WERI-Rb-1 (cell line): ENCODE measurements around the gene MGLL.

Experiments used
- DNase-seq: peaks from one replicate; pipeline ENCODE4 v3.0.0-alpha.2; 2020
- H3K27ac ChIP-seq: fragments of 250-450 bp; sonication (Bioruptor Pico); 2 replicates; pipeline ENCODE4 v1.5.1; 2020; ENCODE audit warnings: mild to moderate bottlenecking, moderate library complexity
- H3K27me3 ChIP-seq: fragments of 250-450 bp; sonication (Bioruptor Pico); 2 replicates; pipeline ENCODE4 v1.5.1; 2021; ENCODE audit warnings: mild to moderate bottlenecking, low read depth, moderate library complexity; ENCODE audit not compliant: insufficient read depth, severe bottlenecking
- H3K36me3 ChIP-seq: fragments of 250-450 bp; sonication (Bioruptor Pico); 2 replicates; pipeline ENCODE4 v1.5.1; 2020; ENCODE audit warnings: mild to moderate bottlenecking, moderate library complexity
- H3K4me3 ChIP-seq: 2 replicates; pipeline ENCODE4 v1.5.1; 2011; ENCODE audit warnings: low read depth, mild to moderate bottlenecking, control low read depth, low read length
- H3K9me3 ChIP-seq: fragments of 250-450 bp; sonication (Bioruptor Pico); 2 replicates; pipeline ENCODE4 v1.5.1; 2021; ENCODE audit warnings: mild to moderate bottlenecking, moderate library complexity; ENCODE audit not compliant: severe bottlenecking
- TF ChIP-seq, protein P1 (sequence below): IDR thresholded peaks from 2 replicates; pipeline ENCODE4 v1.5.1; 2011; ENCODE audit warnings: low read depth, mild to moderate bottlenecking, control low read depth, inconsistent platforms, low read length

The MGLL gene

DNA sequence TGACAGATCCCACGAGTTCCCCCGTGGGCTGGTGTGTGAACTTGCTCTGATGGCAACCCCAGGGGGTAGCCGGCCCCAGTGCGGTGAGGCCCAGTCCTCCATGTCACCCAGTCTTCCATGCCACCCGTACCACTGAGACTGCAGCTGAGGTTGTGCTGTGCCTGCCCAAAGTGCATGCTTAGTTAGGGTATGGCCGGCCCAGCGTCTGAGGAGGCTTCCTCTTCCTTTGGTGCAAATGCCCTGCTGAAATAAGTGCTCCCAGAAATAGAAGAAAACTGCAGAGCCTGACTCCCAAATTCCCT lies 31.5 kb downstream of the MGLL start:
- peaks cover 2% of the 10 kb centered on the region for H3K9me3 ChIP-seq
- H3K36me3 ChIP-seq, result no peaks in the 10 kb centered on the region
- no peaks in the 10 kb centered on the region for H3K27me3 ChIP-seq
- no peak overlapping the region for H3K4me3 ChIP-seq
- DNase-seq, result no peak
- H3K27ac ChIP-seq, result no peak overlapping the region
- TF ChIP-seq, protein P1, sequence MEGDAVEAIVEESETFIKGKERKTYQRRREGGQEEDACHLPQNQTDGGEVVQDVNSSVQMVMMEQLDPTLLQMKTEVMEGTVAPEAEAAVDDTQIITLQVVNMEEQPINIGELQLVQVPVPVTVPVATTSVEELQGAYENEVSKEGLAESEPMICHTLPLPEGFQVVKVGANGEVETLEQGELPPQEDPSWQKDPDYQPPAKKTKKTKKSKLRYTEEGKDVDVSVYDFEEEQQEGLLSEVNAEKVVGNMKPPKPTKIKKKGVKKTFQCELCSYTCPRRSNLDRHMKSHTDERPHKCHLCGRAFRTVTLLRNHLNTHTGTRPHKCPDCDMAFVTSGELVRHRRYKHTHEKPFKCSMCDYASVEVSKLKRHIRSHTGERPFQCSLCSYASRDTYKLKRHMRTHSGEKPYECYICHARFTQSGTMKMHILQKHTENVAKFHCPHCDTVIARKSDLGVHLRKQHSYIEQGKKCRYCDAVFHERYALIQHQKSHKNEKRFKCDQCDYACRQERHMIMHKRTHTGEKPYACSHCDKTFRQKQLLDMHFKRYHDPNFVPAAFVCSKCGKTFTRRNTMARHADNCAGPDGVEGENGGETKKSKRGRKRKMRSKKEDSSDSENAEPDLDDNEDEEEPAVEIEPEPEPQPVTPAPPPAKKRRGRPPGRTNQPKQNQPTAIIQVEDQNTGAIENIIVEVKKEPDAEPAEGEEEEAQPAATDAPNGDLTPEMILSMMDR, result no peak

DNA sequence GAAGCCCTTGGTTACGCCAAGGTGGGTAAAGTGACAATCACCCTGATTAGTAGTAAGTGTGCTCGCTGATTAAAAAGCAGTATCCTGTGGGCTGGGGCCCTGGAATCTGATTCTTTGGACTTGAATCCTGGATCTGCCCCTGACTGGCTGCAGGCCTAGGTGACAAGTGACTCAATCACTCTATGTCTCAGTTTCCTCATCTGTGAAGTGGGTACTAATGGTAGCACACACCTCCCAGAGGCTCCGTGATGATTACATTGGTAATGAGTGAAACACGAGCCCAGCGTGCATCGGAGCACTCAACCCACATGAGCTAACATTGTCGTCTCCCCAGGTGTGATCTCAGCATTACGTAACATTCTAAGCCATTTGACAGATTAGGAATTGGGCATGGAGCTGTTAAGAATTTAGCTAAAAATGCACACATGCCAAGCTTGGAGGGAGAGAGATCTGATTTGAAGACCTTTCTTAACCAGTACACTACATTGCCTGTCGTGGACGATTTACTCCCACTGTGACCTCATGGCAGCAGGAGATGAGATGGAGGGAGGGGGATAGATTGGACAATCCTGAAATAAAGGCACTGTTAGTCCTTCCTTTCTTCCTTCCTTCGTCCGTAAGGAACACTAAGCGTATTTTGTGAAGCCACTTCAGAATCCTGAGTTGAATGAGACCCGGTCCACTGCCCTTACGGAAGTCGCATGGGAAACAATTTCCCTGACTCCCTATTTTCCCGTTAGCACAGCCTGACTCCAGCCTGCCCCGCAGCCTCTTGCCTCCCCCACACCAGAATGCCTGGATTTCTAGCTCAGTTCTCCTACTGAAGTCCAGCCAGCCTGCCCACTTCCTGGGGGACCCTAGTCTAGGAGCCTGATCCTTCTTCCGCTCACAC lies 32.1 kb downstream of the MGLL start:
- DNase-seq, result no peak
- Histone ChIP-seq H3K4me3 (no peak overlapping the region), H3K36me3 (no peaks in the 10 kb centered on the region), H3K9me3 (peaks cover 2% of the 10 kb centered on the region), H3K27me3 (no peaks in the 10 kb centered on the region), H3K27ac (no peak overlapping the region)
- TF ChIP-seq, protein P1, result no peak

DNA sequence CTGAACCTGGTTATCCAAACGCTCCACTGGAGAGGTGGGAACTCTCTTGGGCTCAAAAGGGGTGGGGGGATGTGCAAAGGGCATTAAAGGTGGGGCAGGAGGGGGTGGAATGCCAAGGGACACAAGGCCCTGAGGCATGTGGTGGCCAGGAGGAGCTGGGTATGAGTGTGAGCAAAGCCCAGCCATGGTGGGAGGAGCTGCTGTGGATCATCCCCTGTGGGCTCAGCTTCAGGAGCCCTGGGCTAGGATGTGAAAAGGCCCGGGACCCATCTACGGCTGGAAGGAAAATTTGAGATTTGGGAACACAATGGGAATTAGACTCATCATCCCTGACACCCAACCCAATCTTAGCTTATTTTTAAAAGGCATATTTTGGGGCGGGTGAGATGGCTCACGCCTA lies 33.3 kb downstream of the MGLL start:
- DNase-seq, result no peak
- H3K27me3 ChIP-seq, result no peaks in the 10 kb centered on the region
- no peak overlapping the region for H3K4me3 ChIP-seq
- TF ChIP-seq, protein P1, result no peak
- no peaks in the 10 kb centered on the region for H3K9me3 ChIP-seq
- H3K27ac ChIP-seq, result no peak overlapping the region
- H3K36me3 ChIP-seq, result no peaks in the 10 kb centered on the region

DNA sequence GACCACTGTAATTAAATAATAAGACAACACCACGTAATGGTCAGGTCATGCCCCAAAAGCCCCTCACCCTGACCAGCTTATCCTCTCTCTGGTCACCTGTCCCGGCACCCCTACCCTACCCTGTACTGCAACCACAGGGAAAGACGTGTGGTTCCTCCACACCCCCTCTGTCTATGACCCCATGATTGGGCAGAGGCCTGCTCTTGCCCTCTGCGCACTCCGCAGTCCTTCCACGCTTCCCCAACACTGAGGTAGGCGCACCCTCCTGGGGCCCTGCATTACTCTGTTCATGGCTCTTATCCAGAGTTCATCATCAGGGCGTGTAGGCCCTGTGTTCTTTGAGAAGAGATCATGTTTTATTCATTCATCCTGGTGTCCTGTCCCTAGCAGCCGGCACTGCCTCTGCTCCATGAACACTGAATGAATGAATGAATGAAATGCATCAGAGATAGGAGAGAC lies 33.8 kb downstream of the MGLL start:
- DNase-seq, result no peak
- H3K4me3 ChIP-seq, result no peak overlapping the region
- TF ChIP-seq, protein P1, result no peak
- no peaks in the 10 kb centered on the region for H3K36me3 ChIP-seq
- no peaks in the 10 kb centered on the region for H3K9me3 ChIP-seq
- no peaks in the 10 kb centered on the region for H3K27me3 ChIP-seq
- H3K27ac ChIP-seq, result no peak overlapping the region

DNA sequence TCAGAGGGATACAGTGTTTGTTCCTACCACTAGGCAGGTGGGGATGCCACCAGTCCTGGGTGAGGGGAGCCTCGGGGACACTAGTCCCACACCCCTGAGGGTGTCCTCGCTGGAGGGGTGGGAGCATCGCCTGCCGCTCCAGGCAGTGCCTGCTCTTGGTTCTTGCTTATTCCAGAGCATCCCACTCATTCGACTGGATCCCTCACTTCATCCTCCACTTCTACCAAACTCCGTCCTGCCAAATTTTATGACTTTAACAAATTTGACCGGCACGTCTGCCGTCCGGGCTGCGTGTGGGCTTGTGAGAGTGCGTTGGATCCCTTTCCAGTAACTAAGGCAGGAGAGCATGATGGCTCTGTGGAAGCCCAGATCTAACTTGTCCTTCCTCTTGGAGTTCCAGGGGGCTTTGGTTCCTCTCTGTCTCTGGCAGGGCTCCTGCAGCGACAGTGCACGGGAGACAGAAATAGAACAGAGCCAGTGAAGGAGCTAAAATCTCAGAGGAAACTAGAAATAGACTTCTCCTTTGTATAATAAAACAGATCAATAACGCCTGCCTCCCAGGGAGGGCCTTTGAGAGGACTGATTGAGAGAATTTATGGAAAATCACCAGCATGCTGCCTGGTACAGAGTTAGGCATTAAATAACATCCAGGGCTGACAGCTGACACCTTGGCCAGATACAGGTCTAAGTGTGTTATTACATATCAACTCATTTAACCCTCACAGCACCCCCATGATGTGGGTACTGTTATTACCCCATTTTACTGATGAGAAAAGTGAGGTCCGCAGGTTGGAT lies 34.5 kb downstream of the MGLL start:
- Histone ChIP-seq H3K36me3 (no peaks in the 10 kb centered on the region), H3K27ac (no peak overlapping the region; the same call in 1 of the 2 replicates), H3K9me3 (no peaks in the 10 kb centered on the region), H3K4me3 (no peak overlapping the region), H3K27me3 (no peaks in the 10 kb centered on the region)
- TF ChIP-seq, protein P1, result no peak
- no peak for DNase-seq
